GM21723 (cell line): ENCODE data around the gene LGALS9.
"Not testable (repeated sequence)": the region's sequence is repeated elsewhere in the genome, so short reads cannot be mapped to it uniquely, and the experiment has no call there.

Experiments used
- ATAC-seq: cut with Tn5 transposase; IDR thresholded peaks from one replicate; pipeline ENCODE4 v1.9.1; 2021; ENCODE audit warnings: mild to moderate bottlenecking, moderate library complexity; ENCODE audit not compliant: unreplicated experiment

LGALS9 gene

DNA sequence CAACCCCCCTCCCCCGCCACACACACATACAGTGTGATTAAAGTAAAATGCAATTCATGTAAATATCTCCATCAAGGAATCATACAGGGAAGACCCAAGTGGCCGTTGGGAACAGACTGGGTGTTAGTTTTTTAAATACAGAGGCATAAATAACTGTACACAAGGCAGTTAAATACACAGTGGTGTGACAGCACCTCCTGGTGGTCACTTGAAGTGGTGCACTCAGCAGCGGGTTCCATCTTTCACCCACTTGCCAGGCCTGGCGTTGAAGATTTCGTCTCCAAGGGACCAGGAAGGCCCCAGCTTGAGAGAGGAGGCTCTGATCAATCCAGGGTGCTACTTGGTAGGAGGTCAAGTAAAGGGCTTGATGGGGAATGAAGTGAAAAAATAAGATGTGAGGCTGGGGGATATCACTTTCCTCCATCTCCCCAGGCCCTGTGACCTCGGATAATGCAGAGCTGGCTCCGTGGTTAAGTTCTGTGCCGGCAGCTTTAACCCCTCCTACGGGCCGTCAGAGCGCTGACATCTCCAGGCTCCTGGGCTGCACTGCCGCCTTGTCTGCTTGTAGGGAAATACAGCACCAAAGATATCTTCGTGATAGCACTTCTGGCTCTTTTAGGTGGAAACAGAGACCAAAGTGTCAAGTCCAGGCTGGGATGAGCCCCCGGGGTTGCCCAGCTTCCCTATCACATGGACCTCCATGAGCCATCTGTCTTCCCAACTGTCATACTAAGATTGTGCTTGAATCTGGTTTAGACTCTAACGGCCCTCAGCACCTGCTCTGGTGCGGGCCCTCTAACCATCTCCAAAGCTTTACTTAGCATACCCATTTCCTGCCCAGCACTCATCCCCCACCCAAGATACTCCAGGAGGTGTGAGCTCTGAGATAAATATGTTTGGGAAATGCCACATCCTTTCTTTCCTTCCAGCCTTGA lies 20.7 kb downstream of the LGALS9 start:
- ATAC-seq = no peak

DNA sequence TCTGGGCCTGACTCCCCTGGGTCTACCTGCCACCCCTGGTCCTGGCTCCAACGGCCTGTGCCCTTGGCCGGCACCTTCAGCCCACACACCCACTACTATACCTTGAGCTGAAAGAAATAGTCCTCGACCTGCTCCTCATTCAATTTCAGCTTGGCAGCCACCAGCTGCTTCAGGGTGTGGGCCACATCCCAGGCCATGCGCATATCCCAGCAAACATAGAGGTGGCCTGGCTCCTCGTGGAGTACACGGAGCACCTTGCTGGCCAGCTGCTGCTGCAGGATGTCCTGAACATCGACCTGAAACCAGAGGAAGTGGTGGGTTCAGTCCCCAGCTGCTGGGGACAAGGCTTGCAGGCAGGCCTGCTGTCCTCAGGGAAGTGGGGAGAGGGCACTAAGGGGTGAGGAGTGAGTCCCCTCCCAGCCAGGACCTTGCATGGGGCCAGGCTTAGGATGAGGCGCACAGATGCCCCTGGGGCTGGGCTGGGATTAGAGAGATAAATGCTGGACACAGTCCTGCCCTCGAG lies 22.5 kb downstream of the LGALS9 start:
- ATAC-seq = not testable (repeated sequence)

GRCh38 chr17:27654136-27654535 lies 23.1 kb downstream of the LGALS9 start:
- no peak for ATAC-seq

DNA sequence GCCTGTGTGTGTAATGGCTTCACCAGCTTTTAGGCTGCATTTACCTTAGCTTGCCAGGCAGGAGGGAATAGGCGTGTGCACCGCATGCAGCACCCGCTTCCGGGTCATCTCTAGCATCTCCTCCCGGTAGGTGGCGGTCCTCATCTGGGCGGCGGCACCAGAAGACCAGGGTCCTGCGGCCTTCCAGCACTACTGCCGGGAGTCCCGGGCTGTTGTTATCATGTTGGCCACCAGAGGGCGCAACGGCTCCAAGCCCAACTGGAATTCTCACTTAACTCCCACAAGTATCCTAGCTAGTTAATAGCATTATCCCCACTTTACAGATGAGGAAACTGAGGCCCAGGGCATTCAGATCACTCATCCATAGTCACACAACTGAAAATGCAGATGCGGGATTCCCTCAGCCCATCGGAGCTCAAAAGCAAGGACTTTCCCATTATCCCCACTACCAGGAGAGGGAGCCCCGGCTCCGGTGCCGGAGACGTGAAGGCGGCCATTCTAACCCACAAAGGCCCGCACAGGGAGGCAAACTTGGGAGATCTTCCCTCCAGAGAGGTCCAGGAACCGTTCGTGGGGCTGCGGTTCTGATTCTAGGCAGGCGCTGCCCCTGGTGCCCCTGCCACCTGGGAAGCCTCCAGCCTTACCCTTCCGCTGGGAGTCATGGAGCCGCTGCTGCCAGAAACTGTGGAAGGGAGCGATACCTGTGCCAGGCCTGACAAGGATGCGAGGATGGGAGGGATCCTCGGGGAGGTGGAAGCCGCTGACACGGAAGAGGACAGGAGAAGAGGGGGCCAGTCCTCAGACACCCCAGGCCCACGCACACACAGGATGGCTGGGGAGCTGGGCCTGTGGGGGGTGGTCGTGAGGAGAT lies 23.9 kb downstream of the LGALS9 start:
- peak; percentile 81 for ATAC-seq

- ATAC-seq = not testable (repeated sequence)
Measured at GRCh38 chr17:27655525-27656111, 24.6 kb downstream of the LGALS9 start.

GRCh38 chr17:27656620-27657019 lies 25.6 kb downstream of the LGALS9 start:
- not testable (repeated sequence) for ATAC-seq

DNA sequence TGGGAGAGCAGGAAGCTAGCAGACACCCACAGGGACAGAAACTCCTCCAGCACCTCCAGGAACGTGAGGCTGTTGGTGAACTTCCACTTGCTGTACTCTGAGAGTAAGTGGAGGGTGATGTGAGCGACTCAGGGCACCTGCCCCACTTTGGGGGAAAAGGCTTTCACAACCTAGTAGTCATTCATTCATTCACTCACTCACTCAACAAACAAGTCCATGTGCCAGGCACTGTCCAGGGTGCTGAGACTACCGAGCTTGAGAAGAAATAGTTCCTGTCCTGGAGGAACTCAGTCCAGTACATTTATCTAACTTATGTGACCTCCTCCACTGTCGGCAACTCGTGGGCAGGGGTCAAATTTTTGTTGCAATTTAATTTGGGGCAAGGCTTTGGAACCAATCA lies 26.6 kb downstream of the LGALS9 start:
- no peak for ATAC-seq

- no peak for ATAC-seq
Measured at GRCh38 chr17:27659683-27660082, 28.7 kb downstream of the LGALS9 start.

- ATAC-seq = no peak
Measured at GRCh38 chr17:27660436-27660835, 29.4 kb downstream of the LGALS9 start.

DNA sequence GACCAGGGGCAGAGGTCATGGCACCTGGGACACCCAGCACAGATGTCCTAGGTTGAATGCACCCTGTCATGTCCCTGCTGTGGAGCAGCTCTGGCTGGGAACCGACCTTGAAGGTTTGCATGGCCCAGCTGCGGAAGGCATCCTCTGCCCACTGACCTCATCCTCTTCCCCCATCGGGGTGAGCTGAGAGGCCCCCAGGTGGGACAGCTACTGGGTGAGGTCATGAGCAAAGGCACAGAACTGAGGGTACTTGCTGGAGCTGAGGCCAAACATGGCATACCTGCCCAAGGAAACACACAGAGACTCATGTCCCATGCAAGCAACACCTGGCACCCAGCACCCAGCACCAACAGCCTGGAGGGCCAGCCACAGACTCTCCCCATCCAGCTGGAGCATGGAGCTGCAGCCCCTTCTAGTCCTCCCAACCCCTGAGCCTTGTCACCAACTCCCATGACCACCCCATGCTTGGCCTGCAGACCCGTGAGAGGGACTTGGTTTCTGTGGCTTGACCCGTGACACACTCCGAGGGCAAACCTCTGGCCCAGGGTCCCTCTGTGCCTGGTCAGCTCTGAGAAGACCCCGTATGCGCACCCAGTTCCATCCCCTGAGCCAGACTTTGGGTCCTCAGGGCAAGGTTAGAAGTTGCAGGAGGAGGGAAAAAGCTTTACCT lies 33.1 kb downstream of the LGALS9 start:
- ATAC-seq = no peak

DNA sequence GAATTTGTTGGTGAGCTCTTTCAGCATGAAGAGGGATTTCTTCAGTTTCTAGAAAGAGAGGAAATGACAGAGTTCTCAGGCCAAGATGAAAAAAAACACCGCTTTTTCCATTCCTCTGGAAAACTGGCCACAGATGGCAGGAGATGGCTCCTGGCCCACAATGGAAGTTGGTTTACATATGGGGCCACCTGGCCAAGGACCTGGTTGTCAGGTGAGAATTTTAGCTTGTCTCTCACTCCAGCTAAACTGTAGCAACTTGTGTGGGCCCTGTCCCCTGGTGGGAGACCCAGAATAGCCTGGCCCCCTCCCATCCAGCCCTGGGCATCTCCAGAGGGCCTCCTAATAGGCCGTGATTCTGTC lies 33.6 kb downstream of the LGALS9 start:
- no peak for ATAC-seq

DNA sequence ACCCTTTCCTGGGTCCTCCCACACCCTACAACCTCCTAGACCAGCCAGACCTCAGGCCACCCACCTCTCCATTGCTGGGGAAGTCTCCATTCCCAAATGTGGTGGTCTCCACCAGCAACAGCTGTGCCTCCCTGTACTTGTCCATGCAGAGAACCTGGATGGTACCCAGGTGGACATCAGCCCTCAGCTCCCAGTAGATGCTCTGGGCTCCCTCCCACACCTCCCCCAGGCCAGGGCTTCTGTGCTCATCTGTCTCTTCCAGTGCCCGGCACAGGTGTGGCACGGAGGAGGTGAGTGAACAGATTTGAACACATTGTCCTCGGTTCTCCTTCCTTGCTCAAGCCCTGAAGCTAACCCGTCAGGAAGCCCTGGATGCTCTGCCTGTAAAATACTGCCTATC lies 34.6 kb downstream of the LGALS9 start:
- ATAC-seq = no peak

- not testable (repeated sequence) for ATAC-seq
Measured at GRCh38 chr17:27666270-27666669, 35.3 kb downstream of the LGALS9 start.

DNA sequence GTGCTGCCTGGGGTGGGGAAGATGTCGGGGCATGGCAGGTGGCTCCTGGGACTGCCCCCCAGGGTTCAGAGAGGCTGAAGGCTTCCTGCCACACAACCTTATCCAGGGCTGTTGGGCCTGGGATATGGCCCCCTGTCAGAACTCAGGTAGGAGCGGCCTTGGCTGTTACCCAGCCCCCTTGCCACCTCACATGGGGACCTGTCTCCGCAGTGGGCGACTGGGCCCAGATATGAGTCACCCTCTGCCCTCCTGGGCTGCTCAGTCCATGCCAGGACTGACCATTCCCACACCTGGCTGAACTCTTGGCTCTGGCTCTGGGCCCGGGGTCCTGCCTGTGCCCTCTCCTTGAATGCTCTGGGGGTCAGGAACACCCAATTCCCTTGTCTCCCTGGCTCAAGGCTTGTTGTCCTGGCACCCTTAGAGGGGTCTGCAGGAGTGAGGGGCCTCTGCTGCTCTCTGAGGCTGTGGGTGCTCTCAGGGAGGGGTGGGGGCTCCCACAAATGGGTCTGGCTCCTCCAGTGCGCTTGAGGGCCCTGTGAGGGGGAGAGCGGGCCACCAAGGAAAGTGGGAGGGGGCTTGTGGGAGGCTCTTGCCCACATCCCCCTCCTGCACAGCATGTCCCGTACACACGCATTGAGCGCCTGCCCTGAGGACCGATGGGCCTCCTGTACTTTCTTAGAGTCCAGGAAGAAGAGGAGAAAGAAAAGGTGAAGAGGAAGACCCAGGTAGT lies 36.0 kb downstream of the LGALS9 start:
- ATAC-seq = no peak

- ATAC-seq = no peak
Measured at GRCh38 chr17:27667656-27668487, 36.9 kb downstream of the LGALS9 start.

DNA sequence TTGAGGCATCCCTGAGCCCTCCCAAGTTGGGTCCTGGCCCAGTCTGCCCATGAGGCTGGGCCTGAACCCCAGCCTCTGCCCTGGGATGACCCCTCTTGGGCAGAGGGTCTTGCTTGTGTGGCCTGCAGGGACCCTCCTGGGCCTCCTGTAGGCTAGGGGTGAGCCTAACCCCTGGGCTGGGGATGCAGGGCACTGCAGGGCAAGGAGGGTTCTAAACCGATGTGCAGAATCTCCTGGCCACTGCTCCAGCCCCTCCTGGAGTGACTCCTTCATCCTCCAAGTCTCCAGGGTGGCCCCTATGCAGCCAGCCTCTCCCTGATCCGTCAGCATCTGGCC lies 37.5 kb downstream of the LGALS9 start:
- ATAC-seq = no peak

DNA sequence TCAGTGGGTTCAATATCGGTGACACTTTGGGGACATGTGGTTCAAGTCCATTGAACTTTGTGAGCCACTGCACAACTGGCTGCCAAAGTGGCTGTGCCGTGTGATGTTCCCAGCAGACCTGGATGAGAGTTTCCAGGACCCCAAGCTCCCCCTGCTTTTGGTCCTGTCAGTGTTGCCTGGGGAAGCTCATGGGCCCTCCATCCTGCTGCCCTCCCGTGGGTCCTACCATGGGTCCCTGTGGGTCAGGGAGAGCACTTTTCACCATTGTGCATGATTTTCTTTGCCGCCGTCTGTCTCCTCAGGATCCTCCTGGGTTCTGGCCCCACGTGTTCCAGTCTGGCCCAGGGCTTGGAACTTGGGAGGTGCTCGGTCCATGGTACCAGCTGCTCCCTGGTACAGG lies 38.1 kb downstream of the LGALS9 start:
- ATAC-seq = no peak

DNA sequence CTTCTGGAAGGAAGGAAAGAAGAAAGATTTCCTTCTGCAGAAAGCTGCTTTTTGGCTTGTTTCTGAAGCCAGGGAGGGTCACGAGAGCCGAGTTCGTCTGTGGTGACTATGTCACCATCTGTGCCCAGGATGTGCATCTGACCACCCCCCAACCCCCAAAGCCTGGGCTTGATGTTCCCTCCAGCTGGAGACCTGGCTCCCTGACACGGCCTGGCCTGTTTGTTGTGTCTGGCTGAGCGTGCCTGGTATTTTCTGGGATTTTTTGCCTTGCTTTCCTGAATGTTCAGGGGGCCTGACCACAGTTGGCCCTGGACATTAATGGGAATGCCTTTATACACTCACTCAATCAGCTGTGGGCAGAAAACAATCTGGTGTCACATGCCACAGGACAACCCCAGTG lies 38.9 kb downstream of the LGALS9 start:
- ATAC-seq = no peak
